ENCODE data around the gene TMEM213. TPM values are rescaled to one million over a fixed set of nuclear protein-coding genes. Genes with fewer than 3 reads are reported as not detected.

TMEM213 gene
- total and polyA plus RNA-seq, 3 experiments from 2014 or later: 0.05 TPM; not detected in 2

DNA sequence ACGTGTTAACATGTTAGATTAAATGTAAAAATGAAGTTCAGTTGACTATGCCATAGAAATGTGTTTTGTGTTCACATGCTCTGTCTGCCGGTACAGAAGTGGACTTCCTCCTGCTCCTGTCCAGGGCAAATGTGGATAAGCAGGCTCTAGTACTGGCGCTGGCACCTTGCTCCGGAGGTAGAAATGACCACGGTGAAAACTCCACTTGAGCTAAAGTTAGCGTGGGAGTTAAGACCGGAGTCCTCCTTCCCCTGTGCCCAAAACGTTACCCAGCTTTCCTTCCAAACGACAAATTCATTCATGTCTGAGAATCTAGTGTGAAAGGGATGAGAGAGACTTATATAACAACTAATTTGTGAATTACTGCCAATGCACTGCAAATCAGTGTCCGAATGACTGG lies 35.2 kb downstream of the TMEM213 start:
- H3K36me3 ChIP-seq (ENCODE audit: insufficient read depth, low read length): no peaks in the 10 kb centered on the region
- no peaks in the 10 kb centered on the region for H3K9me3 Mint-ChIP-seq
- peaks cover 0 to 4% (median 0%) of the 10 kb centered on the region in 3 donors for H3K4me1 Mint-ChIP-seq
- peaks cover 4% of the 10 kb centered on the region for H3K27me3 ChIP-seq (ENCODE audit: insufficient read depth, low read length, poor library complexity, severe bottlenecking)
- H3K27me3 Mint-ChIP-seq: peaks cover 7 to 42% of the 10 kb centered on the region in 2 donors
- POLR2A ChIA-PET: no interaction called here
- no peak overlapping the region for H3K4me3 ChIP-seq (ENCODE audit: low read length)
- H3K27ac Mint-ChIP-seq: no peak overlapping the region
- H3K4me3 Mint-ChIP-seq: no peak overlapping the region
- H3K27ac ChIP-seq (ENCODE audit: low read depth, low read length): no peak overlapping the region
- no peaks in the 10 kb centered on the region for H3K36me3 Mint-ChIP-seq
- DNase-seq: no peak
- H3K9me3 ChIP-seq (ENCODE audit: low read length): no peaks in the 10 kb centered on the region
- no peaks in the 10 kb centered on the region for H3K4me1 ChIP-seq (ENCODE audit: insufficient read depth, low read length)
- CTCF ChIA-PET: no interaction called here

DNA sequence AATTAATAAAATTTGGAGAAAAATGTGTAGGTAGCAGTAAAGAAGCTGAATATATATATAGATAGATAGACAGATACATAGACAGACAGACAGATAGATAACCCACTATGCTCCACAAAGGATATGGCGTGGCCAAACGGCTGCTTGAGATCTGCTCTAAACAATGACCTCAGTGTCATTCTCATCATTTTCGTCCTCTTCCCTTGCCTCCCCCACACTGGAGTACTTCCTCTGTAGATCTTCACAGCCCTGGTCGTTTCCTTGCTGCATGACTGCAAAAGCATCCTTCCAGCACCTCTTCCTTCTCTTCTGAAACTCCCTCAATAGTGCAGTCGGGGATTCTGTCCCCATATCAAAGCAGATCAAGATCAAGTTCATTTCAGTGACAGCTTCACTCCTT lies 35.8 kb downstream of the TMEM213 start:
- Histone ChIP-seq H3K4me3 (ENCODE audit: low read length) (no peak overlapping the region), H3K36me3 (ENCODE audit: insufficient read depth, low read length) (no peaks in the 10 kb centered on the region), H3K27ac (ENCODE audit: low read depth, low read length) (no peak overlapping the region), H3K4me1 (ENCODE audit: insufficient read depth, low read length) (no peaks in the 10 kb centered on the region), H3K9me3 (ENCODE audit: low read length) (no peaks in the 10 kb centered on the region), H3K27me3 (ENCODE audit: insufficient read depth, low read length, poor library complexity, severe bottlenecking) (peaks cover 4% of the 10 kb centered on the region)
- no peak for DNase-seq
- Mint-ChIP-seq H3K27me3 (peaks cover 7 to 42% of the 10 kb centered on the region in 2 donors), H3K4me3 (no peak overlapping the region), H3K27ac (no peak overlapping the region), H3K36me3 (peaks cover 0 to 1% (median 0%) of the 10 kb centered on the region in 3 donors), H3K4me1 (peaks cover 0 to 4% (median 0%) of the 10 kb centered on the region in 3 donors), H3K9me3 (no peaks in the 10 kb centered on the region)
- CTCF ChIA-PET: no interaction called here
- POLR2A ChIA-PET: no interaction called here

DNA sequence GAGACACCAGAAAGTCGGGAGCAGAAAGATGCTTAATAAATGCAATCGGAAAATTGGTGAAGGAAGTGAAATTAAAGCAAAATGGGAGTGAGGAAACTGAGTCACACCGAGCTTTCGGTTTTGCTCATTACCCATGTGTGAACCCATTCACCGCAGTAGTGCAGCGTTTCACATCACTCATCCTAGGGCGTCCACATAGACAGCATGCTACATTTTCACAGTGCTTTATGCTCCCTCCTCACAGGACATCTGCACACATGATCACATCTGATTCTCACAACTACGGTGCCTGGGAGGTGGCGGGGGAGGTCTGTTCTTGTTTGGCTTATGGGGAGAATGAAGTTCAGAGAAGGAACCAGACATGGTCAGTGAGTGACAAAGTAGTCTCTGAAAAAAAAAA lies 36.8 kb downstream of the TMEM213 start:
- H3K9me3 Mint-ChIP-seq: no peaks in the 10 kb centered on the region
- DNase-seq: no peak
- Histone ChIP-seq H3K36me3 (ENCODE audit: insufficient read depth, low read length) (no peaks in the 10 kb centered on the region), H3K27me3 (ENCODE audit: insufficient read depth, low read length, poor library complexity, severe bottlenecking) (peaks cover 4% of the 10 kb centered on the region), H3K27ac (ENCODE audit: low read depth, low read length) (no peak overlapping the region), H3K4me1 (ENCODE audit: insufficient read depth, low read length) (no peaks in the 10 kb centered on the region), H3K9me3 (ENCODE audit: low read length) (no peaks in the 10 kb centered on the region), H3K4me3 (ENCODE audit: low read length) (no peak overlapping the region)
- H3K27ac Mint-ChIP-seq: peak overlapping the region in 1 of 8 donors; percentile 10
- CTCF ChIA-PET: no interaction called here
- peaks cover 7 to 45% of the 10 kb centered on the region in 2 donors for H3K27me3 Mint-ChIP-seq
- POLR2A ChIA-PET: no interaction called here
- H3K4me1 Mint-ChIP-seq: peaks cover 0 to 4% (median 0%) of the 10 kb centered on the region in 3 donors
- no peak overlapping the region for H3K4me3 Mint-ChIP-seq
- peaks cover 0 to 1% (median 0%) of the 10 kb centered on the region in 3 donors for H3K36me3 Mint-ChIP-seq

DNA sequence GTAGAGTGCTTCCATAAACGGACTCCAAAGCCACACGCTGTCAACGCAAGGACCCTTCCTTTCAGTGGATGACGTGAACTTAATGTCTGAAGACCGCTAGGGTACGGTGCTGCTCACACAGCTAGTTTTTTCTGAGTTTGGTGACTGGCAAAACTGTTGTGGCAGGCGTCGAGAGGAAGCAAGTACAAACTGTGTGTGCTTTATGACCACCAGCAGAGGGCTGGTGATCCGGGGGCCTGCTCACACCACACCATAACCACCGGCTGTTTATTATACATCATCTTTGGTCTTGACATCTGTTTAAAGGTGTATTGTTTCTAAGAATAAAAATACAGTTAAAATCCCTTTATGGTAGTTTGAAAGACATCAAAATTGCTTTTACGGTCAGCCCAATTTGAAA lies 37.3 kb downstream of the TMEM213 start:
- no peak overlapping the region for H3K4me3 Mint-ChIP-seq

DNA sequence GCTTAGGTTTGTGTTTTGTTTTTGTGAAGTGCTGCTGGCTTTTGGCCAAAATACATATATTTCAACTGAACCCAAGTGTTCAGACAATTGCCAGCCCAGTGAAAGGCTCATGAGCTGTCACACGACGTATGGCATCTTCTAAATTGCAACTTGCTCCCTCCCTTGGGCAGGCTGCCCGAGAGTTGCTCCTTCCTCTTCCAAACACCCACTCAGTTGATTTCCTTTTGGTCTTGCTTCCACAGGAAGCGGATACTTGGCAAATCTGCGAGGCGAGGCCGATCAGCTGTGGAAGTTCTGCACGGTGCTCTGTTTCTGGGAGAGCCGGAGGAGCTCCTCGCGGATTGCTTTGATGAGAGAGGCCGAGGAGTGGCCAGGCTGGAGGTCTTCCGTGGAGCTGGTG lies 39.8 kb downstream of the TMEM213 start:
- peaks cover 0 to 1% (median 0%) of the 10 kb centered on the region in 3 donors for H3K36me3 Mint-ChIP-seq

More for the DNA sequence above, 37.3 kb downstream of the TMEM213 start:
- CTCF ChIA-PET: no interaction called here
- POLR2A ChIA-PET: no interaction called here
- Mint-ChIP-seq H3K36me3 (peaks cover 0 to 1% (median 0%) of the 10 kb centered on the region in 3 donors), H3K4me1 (peaks cover 0 to 4% (median 0%) of the 10 kb centered on the region in 3 donors), H3K9me3 (no peaks in the 10 kb centered on the region), H3K27me3 (peaks cover 7 to 45% of the 10 kb centered on the region in 2 donors), H3K27ac (no peak overlapping the region)
- H3K4me3 ChIP-seq (ENCODE audit: low read length): no peak overlapping the region
- H3K9me3 ChIP-seq (ENCODE audit: low read length): no peaks in the 10 kb centered on the region
- H3K27ac ChIP-seq (ENCODE audit: low read depth, low read length): no peak overlapping the region
- H3K4me1 ChIP-seq (ENCODE audit: insufficient read depth, low read length): no peaks in the 10 kb centered on the region
- no peak for DNase-seq
- peaks cover 4% of the 10 kb centered on the region for H3K27me3 ChIP-seq (ENCODE audit: insufficient read depth, low read length, poor library complexity, severe bottlenecking)
- H3K36me3 ChIP-seq (ENCODE audit: insufficient read depth, low read length): no peaks in the 10 kb centered on the region

DNA sequence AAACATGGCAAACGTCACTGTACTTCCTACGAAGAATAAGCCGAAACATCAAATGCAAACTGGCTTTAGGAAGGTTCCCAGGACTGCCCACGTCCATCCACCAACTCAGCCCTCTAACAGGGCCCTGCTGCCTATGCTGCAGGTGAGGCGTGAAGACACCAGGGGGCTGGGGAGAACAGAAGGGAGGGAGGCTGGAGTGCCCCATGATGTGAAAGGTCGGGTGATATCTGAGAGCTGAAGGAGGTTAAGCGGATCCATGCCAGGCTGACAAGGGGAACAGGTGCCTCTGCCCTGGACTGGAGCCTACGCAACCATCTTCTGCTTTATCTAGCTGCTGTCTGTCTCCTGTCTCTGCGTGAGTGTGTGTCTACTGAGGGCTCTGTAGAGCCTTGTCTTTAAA lies 40.4 kb downstream of the TMEM213 start:
- H3K36me3 Mint-ChIP-seq: peaks cover 0 to 1% (median 0%) of the 10 kb centered on the region in 3 donors
- peaks cover 0 to 2% (median 0%) of the 10 kb centered on the region in 5 donors for H3K9me3 Mint-ChIP-seq

More for the DNA sequence above, 39.8 kb downstream of the TMEM213 start:
- no peaks in the 10 kb centered on the region for H3K9me3 ChIP-seq (ENCODE audit: low read length)
- POLR2A ChIA-PET: no interaction called here
- DNase-seq: no peak
- Mint-ChIP-seq H3K27ac (peak overlapping the region in 1 of 8 donors; percentile 29), H3K4me1 (peaks cover 0 to 4% (median 0%) of the 10 kb centered on the region in 3 donors), H3K4me3 (no peak overlapping the region), H3K9me3 (peaks cover 0 to 2% (median 0%) of the 10 kb centered on the region in 5 donors), H3K27me3 (peaks cover 13 to 44% of the 10 kb centered on the region in 2 donors)
- H3K36me3 ChIP-seq (ENCODE audit: insufficient read depth, low read length): no peaks in the 10 kb centered on the region
- H3K27me3 ChIP-seq (ENCODE audit: insufficient read depth, low read length, poor library complexity, severe bottlenecking): peaks cover 4% of the 10 kb centered on the region
- no peak overlapping the region for H3K27ac ChIP-seq (ENCODE audit: low read depth, low read length)
- H3K4me1 ChIP-seq (ENCODE audit: insufficient read depth, low read length): no peaks in the 10 kb centered on the region
- CTCF ChIA-PET: no interaction called here
- H3K4me3 ChIP-seq (ENCODE audit: low read length): no peak overlapping the region

DNA sequence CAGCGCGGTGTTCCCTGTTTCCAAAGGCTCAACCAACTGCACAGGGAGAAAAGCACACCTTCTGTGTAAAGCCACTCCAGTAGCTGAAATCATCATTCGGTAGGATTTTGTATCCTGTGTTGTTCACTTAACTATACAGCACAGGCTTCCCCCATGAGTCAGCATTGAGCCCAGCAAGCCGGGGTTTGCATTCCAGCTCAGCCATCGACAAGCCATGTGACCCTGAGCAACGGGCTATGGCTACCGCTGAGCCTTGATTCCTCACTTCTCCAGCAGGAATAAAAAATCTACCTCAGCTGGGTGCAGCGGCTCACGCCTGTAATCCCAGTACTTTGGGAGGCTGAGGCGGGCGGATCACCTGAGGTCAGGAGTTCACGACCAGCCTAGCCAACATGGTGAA lies 44.3 kb downstream of the TMEM213 start:
- H3K4me1 ChIP-seq (ENCODE audit: insufficient read depth, low read length): no peaks in the 10 kb centered on the region
- H3K27ac Mint-ChIP-seq: no peak overlapping the region
- no peak for DNase-seq
- H3K9me3 Mint-ChIP-seq: peaks cover 0 to 2% (median 0%) of the 10 kb centered on the region in 5 donors
- POLR2A ChIA-PET: no interaction called here
- no peak overlapping the region for H3K4me3 ChIP-seq (ENCODE audit: low read length)
- no peak overlapping the region for H3K27ac ChIP-seq (ENCODE audit: low read depth, low read length)
- no peaks in the 10 kb centered on the region for H3K36me3 ChIP-seq (ENCODE audit: insufficient read depth, low read length)
- no peaks in the 10 kb centered on the region for H3K4me1 Mint-ChIP-seq
- H3K27me3 Mint-ChIP-seq: peaks cover 6 to 21% of the 10 kb centered on the region in 2 donors
- no peak overlapping the region for H3K4me3 Mint-ChIP-seq
- no peaks in the 10 kb centered on the region for H3K27me3 ChIP-seq (ENCODE audit: insufficient read depth, low read length, poor library complexity, severe bottlenecking)
- CTCF ChIA-PET: interaction anchor here (1.0 kb wide), 1 partner anchor 44 kb away, joined by 3 read pairs; no protein-coding TSS in a partner anchor
- H3K36me3 Mint-ChIP-seq: peaks cover 0 to 1% (median 0%) of the 10 kb centered on the region in 3 donors
- no peaks in the 10 kb centered on the region for H3K9me3 ChIP-seq (ENCODE audit: low read length)

More for the DNA sequence above, 40.4 kb downstream of the TMEM213 start:
- ChIA-PET POLR2A (no interaction called here), CTCF (no interaction called here)
- Mint-ChIP-seq H3K4me3 (no peak overlapping the region), H3K4me1 (peaks cover 0 to 4% (median 0%) of the 10 kb centered on the region in 3 donors), H3K27me3 (peaks cover 13 to 41% of the 10 kb centered on the region in 2 donors), H3K27ac (no peak overlapping the region)
- Histone ChIP-seq H3K4me1 (ENCODE audit: insufficient read depth, low read length) (no peaks in the 10 kb centered on the region), H3K27me3 (ENCODE audit: insufficient read depth, low read length, poor library complexity, severe bottlenecking) (peaks cover 4% of the 10 kb centered on the region), H3K27ac (ENCODE audit: low read depth, low read length) (no peak overlapping the region), H3K36me3 (ENCODE audit: insufficient read depth, low read length) (no peaks in the 10 kb centered on the region), H3K9me3 (ENCODE audit: low read length) (no peaks in the 10 kb centered on the region), H3K4me3 (ENCODE audit: low read length) (no peak overlapping the region)
- DNase-seq: no peak

DNA sequence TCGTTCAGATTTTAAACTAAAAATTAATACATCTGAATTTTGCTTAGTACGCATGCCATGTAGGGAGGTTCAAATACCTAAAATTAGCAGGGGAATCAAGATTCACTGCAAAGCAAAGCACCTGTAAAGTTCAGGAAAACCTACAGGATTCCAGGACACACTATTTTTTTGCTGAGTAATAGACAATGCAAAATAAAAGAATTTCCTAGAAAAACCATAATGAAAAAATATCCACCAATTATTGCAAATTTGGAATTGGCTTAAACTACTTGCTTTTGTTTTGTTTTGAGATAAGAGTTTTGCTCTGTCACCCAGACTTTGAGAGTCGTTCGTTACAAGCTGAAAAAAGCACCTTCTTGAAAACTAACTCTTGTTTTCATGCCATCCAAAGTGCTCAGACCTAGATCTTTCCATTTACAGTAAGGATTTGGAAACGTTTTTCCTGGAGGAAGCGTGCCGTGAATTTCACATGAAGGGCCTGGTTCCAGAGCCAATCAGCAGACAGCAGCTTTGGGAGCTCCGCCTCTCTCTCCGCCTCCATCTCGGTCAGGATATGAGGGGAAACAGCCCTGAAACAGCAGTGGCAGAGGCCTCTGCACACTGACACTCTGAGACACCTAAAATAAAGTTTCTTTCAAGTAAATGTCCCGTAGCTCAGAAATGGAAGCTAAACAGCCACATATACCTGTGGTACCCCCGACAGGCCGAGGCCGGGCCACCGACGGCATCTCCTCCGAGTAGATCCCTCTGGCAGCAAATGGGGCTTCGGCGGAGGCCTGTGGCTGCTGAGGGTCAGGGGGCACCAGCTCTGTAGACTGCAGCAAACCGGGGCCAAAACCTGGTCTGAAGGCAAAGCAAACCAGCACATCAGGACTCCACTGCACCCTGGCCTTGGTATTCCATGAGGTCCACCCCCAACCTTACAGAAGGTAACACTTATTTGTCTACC lies 46.1 kb downstream of the TMEM213 start:
- H3K27me3 Mint-ChIP-seq: peaks cover 6 to 21% of the 10 kb centered on the region in 2 donors
- Histone ChIP-seq H3K4me1 (ENCODE audit: insufficient read depth, low read length) (no peaks in the 10 kb centered on the region), H3K9me3 (ENCODE audit: low read length) (no peaks in the 10 kb centered on the region), H3K4me3 (ENCODE audit: low read length) (no peak overlapping the region), H3K36me3 (ENCODE audit: insufficient read depth, low read length) (no peaks in the 10 kb centered on the region), H3K27ac (ENCODE audit: low read depth, low read length) (no peak overlapping the region), H3K27me3 (ENCODE audit: insufficient read depth, low read length, poor library complexity, severe bottlenecking) (no peaks in the 10 kb centered on the region)
- no peak for DNase-seq
- ChIA-PET CTCF (no interaction called here), POLR2A (no interaction called here)
- no peaks in the 10 kb centered on the region for H3K4me1 Mint-ChIP-seq
- no peak overlapping the region for H3K4me3 Mint-ChIP-seq
- no peak overlapping the region for H3K27ac Mint-ChIP-seq
- H3K9me3 Mint-ChIP-seq: peaks cover 0 to 2% (median 0%) of the 10 kb centered on the region in 5 donors
- no peaks in the 10 kb centered on the region for H3K36me3 Mint-ChIP-seq
